Mesothelial cell of epicardium (in vitro differentiated cells): ENCODE data around the gene DDX39A. TPM values are rescaled to one million over a fixed set of nuclear protein-coding genes. Genes with fewer than 3 reads are reported as not detected.
"Not testable (repeated sequence)": the region's sequence is repeated elsewhere in the genome, so short reads cannot be mapped to it uniquely, and the experiment has no call there.

Source experiments
- DNase-seq, 2 experiments: peaks; one replicate each; pipeline ENCODE4 v3.0.0; 2021; ENCODE audit warnings: low spot score in 2 of 2; ENCODE audit not compliant: unreplicated experiment in 2 of 2
- H3K27ac Mint-ChIP-seq: 2 replicates; pipeline ENCODE4 v1.8.0; 2021; ENCODE audit warnings: mixed read lengths
- H3K27me3 Mint-ChIP-seq: 2 replicates; pipeline ENCODE4 v1.8.0; 2021; ENCODE audit warnings: low read depth, mixed read lengths
- H3K36me3 Mint-ChIP-seq: 2 replicates; pipeline ENCODE4 v1.8.0; 2021; ENCODE audit warnings: mixed read lengths
- H3K4me1 Mint-ChIP-seq: 2 replicates; pipeline ENCODE4 v1.8.0; 2021; ENCODE audit warnings: mixed read lengths
- H3K4me3 Mint-ChIP-seq: 2 replicates; pipeline ENCODE4 v1.8.0; 2021; ENCODE audit warnings: mild to moderate bottlenecking, moderate library complexity, mixed read lengths
- H3K9me3 Mint-ChIP-seq: 2 replicates; pipeline ENCODE4 v1.8.0; 2021; ENCODE audit warnings: mixed read lengths
- CTCF ChIP-seq: fragments of 200-600 bp; sonication (generic); IDR thresholded peaks from one replicate; pipeline ENCODE4 v1.5.0; 2021; ENCODE audit warnings: antibody characterized with exemption; ENCODE audit not compliant: unreplicated experiment
- total RNA-seq: library from RNA; stranded (reverse); gene quantifications from 3 replicates; pipeline ENCODE4 v1.2.1, GENCODE V29; 2021

Gene DDX39A
- total RNA-seq, 1 donor from 2014 or later = 68.6 TPM

GRCh38 chr19:14459703-14460102 lies 40.6 kb upstream of the DDX39A start:
- Mint-ChIP-seq H3K4me3 (no peak overlapping the region), H3K27ac (no peak overlapping the region), H3K9me3 (no peaks in the 10 kb centered on the region), H3K4me1 (no peaks in the 10 kb centered on the region), H3K27me3 (no peaks in the 10 kb centered on the region), H3K36me3 (peaks cover 22% of the 10 kb centered on the region)
- TF ChIP-seq CTCF = no peak
- no peak for DNase-seq

GRCh38 chr19:14452303-14452702 lies 33.2 kb upstream of the DDX39A start:
- not testable (repeated sequence) for H3K27ac Mint-ChIP-seq, H3K4me3 Mint-ChIP-seq, H3K9me3 Mint-ChIP-seq, DNase-seq, H3K4me1 Mint-ChIP-seq, H3K27me3 Mint-ChIP-seq
- H3K36me3 Mint-ChIP-seq = peaks cover 30% of the 10 kb centered on the region

GRCh38 chr19:14450876-14451275 lies 31.7 kb upstream of the DDX39A start:
- H3K36me3 Mint-ChIP-seq = peaks cover 38% of the 10 kb centered on the region
- no peaks in the 10 kb centered on the region for H3K4me1 Mint-ChIP-seq
- H3K27me3 Mint-ChIP-seq = no peaks in the 10 kb centered on the region
- H3K27ac Mint-ChIP-seq = no peak overlapping the region
- H3K9me3 Mint-ChIP-seq = no peaks in the 10 kb centered on the region
- TF ChIP-seq CTCF = no peak
- no peak overlapping the region for H3K4me3 Mint-ChIP-seq
- no peak for DNase-seq

- no peak for DNase-seq
- H3K27me3 Mint-ChIP-seq = no peaks in the 10 kb centered on the region
- no peaks in the 10 kb centered on the region for H3K9me3 Mint-ChIP-seq
- no peak overlapping the region for H3K4me3 Mint-ChIP-seq
- H3K4me1 Mint-ChIP-seq = no peaks in the 10 kb centered on the region
- peaks cover 38% of the 10 kb centered on the region for H3K36me3 Mint-ChIP-seq
- H3K27ac Mint-ChIP-seq = no peak overlapping the region
- TF ChIP-seq CTCF = no peak
These were observed 31.2 kb upstream of the DDX39A start for GRCh38 chr19:14450168-14450874.

- no peak overlapping the region for H3K27ac Mint-ChIP-seq
- DNase-seq = no peak
- TF ChIP-seq CTCF = no peak
- H3K9me3 Mint-ChIP-seq = no peaks in the 10 kb centered on the region
- no peaks in the 10 kb centered on the region for H3K4me1 Mint-ChIP-seq
- peaks cover 38% of the 10 kb centered on the region for H3K36me3 Mint-ChIP-seq
- H3K27me3 Mint-ChIP-seq = no peaks in the 10 kb centered on the region
- no peak overlapping the region for H3K4me3 Mint-ChIP-seq
These were observed 30.2 kb upstream of the DDX39A start for GRCh38 chr19:14449321-14449720.

GRCh38 chr19:14446336-14447036 lies 27.3 kb upstream of the DDX39A start:
- Mint-ChIP-seq H3K4me3 (no peak overlapping the region), H3K36me3 (peaks cover 54% of the 10 kb centered on the region), H3K27ac (no peak overlapping the region), H3K27me3 (no peaks in the 10 kb centered on the region), H3K4me1 (no peaks in the 10 kb centered on the region), H3K9me3 (no peaks in the 10 kb centered on the region)
- TF ChIP-seq CTCF = no peak
- DNase-seq = no peak
